ENCODE measurements around the gene DNAH1.

Gene DNAH1

DNA sequence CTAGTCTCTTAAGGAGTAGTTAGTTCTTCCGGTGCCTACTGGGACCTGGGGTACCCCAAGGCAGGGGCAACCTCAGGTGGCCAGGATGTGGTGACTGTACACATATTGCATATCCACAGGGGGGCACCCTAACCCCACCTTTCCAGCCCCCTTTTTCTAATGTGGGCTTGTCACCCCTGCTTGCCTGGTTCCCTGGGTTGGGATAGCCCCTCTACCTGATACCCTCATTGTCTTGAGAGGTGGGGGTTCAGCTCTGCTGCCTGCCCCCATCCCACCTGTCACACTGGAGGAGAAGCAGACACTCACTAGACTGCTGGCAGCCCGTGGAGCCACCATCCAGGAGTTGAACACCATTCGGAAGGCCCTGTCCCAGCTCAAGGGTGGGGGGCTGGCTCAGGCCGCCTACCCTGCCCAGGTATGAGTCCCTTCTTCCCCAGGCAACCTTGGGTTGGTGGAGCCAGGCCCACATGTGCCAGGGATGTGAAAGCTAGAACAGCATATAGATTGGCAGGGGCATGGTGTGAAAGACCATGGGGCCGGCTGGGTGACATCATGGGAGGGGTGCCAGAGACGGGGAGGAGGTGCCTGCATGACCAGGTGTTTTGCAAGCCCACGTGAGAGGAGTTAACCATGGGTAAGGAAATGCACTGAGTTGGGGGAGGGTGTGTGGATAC is 24.5 kb upstream of the DNAH1 start:
- Histone ChIP-seq H3K9me3 (ENCODE audit: control insufficient read depth in 1 of 2, low read length in 2 of 2) (no peaks in the 10 kb centered on the region), H3K27me3 (ENCODE audit: low read depth, low read length) (no peaks in the 10 kb centered on the region), H3K4me3 (ENCODE audit: low read depth in 1 of 2, low read length in 2 of 2) (peak overlapping the region in 1 of 2 donors; percentile 39), H3K36me3 (ENCODE audit: control insufficient read depth in 1 of 2, insufficient read depth in 2 of 2, low read length in 2 of 2) (peaks cover 5 to 50% of the 10 kb centered on the region in 2 donors), H3K4me1 (ENCODE audit: control insufficient read depth in 1 of 2, insufficient read depth in 2 of 2, low read length in 2 of 2) (peaks cover 7 to 14% of the 10 kb centered on the region in 2 donors), H3K27ac (ENCODE audit: low read length) (no peak overlapping the region)

DNA sequence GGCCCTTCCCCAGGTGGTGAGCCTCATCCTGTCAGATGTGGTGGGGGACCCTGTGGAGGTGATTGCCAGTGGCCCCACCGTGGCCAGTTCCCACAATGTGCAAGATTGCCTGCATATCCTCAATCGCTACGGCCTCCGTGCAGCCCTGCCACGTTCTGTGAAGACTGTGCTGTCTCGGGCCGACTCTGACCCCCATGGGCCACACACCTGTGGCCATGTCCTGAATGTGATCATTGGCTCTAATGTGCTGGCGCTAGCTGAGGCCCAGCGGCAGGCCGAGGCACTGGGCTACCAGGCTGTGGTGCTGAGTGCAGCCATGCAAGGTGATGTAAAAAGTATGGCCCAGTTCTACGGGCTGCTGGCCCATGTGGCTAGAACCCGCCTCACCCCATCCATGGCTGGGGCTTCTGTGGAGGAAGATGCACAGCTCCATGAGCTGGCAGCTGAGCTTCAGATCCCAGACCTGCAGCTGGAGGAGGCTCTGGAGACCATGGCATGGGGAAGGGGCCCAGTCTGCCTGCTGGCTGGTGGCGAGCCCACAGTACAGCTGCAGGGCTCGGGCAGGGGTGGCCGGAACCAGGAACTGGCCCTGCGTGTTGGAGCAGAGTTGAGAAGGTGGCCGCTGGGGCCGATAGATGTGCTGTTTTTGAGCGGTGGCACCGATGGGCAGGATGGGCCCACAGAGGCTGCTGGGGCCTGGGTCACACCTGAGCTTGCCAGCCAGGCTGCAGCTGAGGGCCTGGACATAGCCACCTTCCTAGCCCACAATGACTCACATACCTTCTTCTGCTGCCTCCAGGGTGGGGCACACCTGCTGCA is 23.7 kb upstream of the DNAH1 start:
- Histone ChIP-seq H3K27me3 (ENCODE audit: low read depth, low read length) (no peaks in the 10 kb centered on the region), H3K4me3 (ENCODE audit: low read depth in 1 of 2, low read length in 2 of 2) (no peak overlapping the region), H3K9me3 (ENCODE audit: control insufficient read depth in 1 of 2, low read length in 2 of 2) (no peaks in the 10 kb centered on the region), H3K27ac (ENCODE audit: low read length) (no peak overlapping the region), H3K4me1 (ENCODE audit: control insufficient read depth in 1 of 2, insufficient read depth in 2 of 2, low read length in 2 of 2) (peaks cover 7 to 9% of the 10 kb centered on the region in 2 donors), H3K36me3 (ENCODE audit: control insufficient read depth in 1 of 2, insufficient read depth in 2 of 2, low read length in 2 of 2) (peaks cover 5 to 45% of the 10 kb centered on the region in 2 donors)

DNA sequence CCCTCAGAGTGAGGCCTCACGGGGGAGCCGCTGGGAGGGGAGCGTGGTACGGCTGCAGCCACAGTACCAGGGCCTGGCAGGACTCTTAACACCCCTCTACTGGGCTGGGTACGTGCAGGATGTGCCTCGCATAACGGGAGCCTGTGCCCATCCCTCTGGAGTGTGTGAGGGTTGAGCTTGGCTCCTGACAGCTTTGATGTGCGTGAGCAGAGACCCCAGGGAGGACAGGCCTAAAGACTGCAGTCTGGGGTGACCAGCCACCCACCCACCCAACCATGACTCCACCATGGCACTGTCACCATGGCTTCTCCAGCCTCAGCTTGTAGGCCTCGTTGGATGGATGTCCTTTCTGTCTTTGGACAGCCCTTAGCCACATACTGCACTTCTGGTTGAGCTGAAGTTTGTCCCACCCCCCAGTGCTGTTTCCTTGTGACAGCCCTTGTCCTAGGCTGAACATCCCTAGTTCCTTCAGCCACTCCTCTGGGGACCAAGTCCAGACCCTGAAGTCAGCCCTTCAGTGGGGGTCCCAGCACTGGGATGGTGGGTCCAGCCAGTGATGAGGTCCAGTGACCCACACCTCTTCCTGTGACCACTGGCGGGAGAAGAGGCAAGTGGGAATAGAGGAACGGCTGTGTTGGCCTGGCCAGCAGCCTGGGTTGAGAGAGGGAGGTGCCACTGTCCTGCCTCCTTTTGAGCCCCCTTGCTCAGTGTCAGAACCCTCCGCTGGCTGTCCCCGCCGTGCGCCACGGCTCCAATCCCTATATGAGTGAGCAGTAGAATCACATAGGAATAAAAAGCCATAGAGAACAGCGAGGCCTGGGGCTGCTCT is 22.4 kb upstream of the DNAH1 start:
- Histone ChIP-seq H3K27me3 (ENCODE audit: low read depth, low read length) (no peaks in the 10 kb centered on the region), H3K27ac (ENCODE audit: low read length) (no peak overlapping the region), H3K4me3 (ENCODE audit: low read depth in 1 of 2, low read length in 2 of 2) (no peak overlapping the region), H3K36me3 (ENCODE audit: control insufficient read depth in 1 of 2, insufficient read depth in 2 of 2, low read length in 2 of 2) (peaks cover 5 to 41% of the 10 kb centered on the region in 2 donors), H3K9me3 (ENCODE audit: control insufficient read depth in 1 of 2, low read length in 2 of 2) (no peaks in the 10 kb centered on the region), H3K4me1 (ENCODE audit: control insufficient read depth in 1 of 2, insufficient read depth in 2 of 2, low read length in 2 of 2) (peaks cover 4 to 5% of the 10 kb centered on the region in 2 donors)

DNA sequence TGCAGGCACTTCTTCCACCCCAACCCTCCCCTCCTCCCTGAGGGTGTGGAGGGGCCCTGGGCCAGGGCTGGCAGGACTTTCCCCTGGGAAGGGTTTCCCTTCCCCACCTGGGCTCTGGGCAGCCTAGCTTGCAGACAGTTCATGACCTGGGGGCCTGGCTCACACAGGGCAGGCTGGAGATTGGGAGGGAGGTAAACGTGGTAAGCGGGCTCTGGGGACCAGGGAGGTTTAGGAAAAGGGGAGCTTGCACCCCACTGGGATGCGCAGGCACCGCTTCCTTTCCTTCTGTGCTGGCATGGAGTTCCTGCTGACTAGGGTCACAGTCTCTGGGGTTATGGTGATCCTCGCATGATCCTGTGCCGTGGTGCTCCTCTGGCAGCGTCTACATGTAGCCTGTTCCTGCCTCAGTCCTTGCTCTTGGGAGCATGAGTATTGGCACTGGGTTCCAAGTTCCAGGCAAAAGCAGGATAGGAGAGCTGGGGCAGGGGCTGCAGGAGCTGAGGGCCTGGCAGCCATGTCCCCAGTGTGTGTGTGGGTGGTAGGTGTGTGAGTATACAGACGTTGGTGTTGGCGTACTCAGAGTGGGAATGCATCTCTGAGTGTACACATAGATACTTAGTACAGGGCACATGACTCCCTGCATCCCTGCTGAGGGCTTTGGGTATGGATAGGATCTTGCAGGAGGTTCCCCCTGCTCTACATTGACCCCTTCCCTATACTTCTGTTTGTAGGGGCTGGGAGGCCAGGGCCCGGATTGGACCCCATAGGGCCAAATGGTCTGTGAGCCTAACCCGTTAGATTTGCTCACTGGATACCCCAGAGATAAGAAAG is 21.6 kb upstream of the DNAH1 start:
- no peak overlapping the region for H3K4me3 ChIP-seq (ENCODE audit: low read depth in 1 of 2, low read length in 2 of 2)
- no peak overlapping the region for H3K27ac ChIP-seq (ENCODE audit: low read length)
- H3K27me3 ChIP-seq (ENCODE audit: low read depth, low read length): no peaks in the 10 kb centered on the region
- peaks cover 0 to under 1% of the 10 kb centered on the region in 2 donors for H3K4me1 ChIP-seq (ENCODE audit: control insufficient read depth in 1 of 2, insufficient read depth in 2 of 2, low read length in 2 of 2)
- H3K9me3 ChIP-seq (ENCODE audit: control insufficient read depth in 1 of 2, low read length in 2 of 2): no peaks in the 10 kb centered on the region
- H3K36me3 ChIP-seq (ENCODE audit: control insufficient read depth in 1 of 2, insufficient read depth in 2 of 2, low read length in 2 of 2): peaks cover 5 to 41% of the 10 kb centered on the region in 2 donors

DNA sequence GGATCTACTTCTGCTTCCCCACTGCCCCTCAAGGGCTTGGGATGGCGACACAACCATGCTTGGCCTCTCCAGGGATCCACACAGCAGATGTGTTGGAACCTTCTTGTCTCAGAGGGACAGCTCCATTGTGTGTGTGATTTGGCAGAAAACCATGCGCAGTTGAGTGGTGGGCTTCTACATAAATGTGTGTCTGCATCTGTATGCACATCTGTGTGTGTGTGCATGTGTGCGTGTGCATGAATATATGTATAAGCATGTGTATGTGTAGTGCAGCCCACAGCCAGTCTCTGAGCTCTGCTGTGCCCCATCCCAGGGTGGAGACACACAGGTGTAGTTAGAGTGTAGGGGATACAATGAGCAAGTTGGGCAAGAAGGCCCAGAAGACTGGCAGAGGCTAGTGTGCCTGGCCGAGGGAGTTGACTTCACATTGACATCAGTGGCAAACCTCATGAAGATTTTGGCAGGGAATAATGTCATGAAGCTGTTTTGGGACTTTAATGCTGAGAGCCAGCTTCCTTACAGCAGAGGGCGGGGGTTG is 20.4 kb upstream of the DNAH1 start:
- Histone ChIP-seq H3K9me3 (ENCODE audit: control insufficient read depth in 1 of 2, low read length in 2 of 2) (no peaks in the 10 kb centered on the region), H3K27me3 (ENCODE audit: low read depth, low read length) (no peaks in the 10 kb centered on the region), H3K36me3 (ENCODE audit: control insufficient read depth in 1 of 2, insufficient read depth in 2 of 2, low read length in 2 of 2) (peaks cover 5 to 34% of the 10 kb centered on the region in 2 donors), H3K27ac (ENCODE audit: low read length) (no peak overlapping the region), H3K4me1 (ENCODE audit: control insufficient read depth in 1 of 2, insufficient read depth in 2 of 2, low read length in 2 of 2) (peaks cover 0 to 8% of the 10 kb centered on the region in 2 donors), H3K4me3 (ENCODE audit: low read depth in 1 of 2, low read length in 2 of 2) (no peak overlapping the region)

DNA sequence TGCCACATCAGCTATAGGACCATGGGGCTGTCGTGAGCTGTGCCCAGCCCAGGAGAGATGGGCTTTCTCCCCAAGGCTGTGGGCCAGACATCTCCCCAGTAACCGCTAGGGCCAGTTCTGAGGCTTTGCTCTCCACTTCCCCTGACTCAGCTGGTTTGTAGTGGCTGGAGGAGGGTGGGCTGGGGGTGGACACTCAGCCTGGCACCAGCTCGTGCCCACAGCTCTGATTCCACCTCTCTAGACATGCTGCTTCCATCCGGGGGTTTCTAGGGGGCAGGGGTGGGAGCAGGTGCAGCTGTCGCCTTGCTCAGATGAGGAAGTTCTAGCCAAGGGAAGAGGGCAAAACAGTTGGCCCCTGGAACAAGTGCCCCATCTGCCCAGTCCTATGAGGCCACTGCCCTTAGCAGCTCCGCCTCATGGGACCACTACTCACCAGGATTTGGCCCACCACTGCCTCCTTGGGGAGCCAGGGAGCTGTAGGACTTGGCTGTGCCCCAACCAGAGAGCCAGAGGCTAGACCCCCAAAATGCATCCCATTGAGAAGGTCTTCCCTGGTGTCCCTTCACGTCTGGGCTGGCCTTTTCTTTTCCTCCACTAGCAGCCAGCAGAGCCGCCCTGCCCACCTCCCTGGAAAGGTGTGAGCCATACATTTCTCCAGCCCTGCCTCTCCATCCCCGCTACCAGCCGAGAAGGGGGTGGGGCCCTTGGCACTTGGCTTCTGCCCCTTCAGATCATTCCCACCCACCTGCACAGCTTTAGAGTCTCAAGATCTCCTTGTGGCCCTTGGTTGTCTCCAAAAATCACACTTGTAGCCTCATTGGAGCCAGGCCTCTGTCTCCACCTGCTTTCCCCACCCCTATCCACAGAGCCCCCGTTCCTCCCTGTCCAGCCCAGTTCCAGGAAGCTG is 18.6 kb upstream of the DNAH1 start:
- H3K27me3 ChIP-seq (ENCODE audit: low read depth, low read length): no peaks in the 10 kb centered on the region
- peaks cover 0 to 8% of the 10 kb centered on the region in 2 donors for H3K4me1 ChIP-seq (ENCODE audit: control insufficient read depth in 1 of 2, insufficient read depth in 2 of 2, low read length in 2 of 2)
- H3K27ac ChIP-seq (ENCODE audit: low read length): no peak overlapping the region
- peaks cover 0 to 17% of the 10 kb centered on the region in 2 donors for H3K36me3 ChIP-seq (ENCODE audit: control insufficient read depth in 1 of 2, insufficient read depth in 2 of 2, low read length in 2 of 2)
- no peak overlapping the region for H3K4me3 ChIP-seq (ENCODE audit: low read depth in 1 of 2, low read length in 2 of 2)
- no peaks in the 10 kb centered on the region for H3K9me3 ChIP-seq (ENCODE audit: control insufficient read depth in 1 of 2, low read length in 2 of 2)

DNA sequence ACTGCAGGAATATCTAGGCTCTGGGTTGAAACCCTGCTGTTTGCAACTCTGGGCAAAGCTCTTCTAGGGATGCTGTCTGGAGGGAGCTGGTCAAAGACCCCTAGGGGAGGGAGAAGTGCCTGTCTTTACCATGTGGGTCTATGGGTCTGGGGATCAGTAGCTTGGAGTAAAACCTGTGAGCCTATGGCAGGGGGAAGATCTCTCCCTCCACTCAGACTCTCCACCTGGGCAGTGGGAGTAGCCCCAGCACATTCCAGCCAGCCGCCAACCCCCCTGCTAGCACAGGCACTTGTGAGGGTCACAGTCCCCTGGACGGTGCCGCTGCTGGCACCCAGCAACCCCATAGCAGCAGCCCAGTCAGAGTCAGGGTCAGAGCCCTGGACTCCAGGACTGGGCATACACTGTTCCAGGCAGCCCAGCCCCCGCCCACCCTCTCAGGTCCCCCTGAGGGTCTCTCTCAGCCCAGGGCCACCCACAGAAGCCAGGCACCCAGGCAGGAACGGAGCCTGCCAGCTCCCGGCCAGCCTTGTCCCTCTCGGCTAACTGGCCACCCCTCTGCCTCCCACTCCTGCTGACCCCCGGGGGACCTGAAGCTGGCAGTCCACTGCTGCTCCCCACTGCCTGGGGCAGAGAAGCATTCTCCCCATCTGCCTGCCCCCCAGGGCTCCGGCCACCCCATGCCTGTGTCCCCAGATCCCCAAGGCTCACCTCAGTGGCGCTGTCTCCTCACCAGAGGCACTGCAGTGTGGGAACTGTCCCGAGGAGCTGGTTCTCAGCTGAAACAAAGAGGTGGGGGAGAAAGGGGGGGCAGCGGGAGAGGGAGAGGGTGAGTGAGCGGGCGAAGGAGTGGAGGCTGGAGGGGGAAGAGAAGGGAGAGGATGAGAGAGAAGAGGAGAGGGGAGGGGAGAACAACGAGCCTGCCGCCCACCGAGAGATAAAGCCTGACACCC is 17.7 kb upstream of the DNAH1 start:
- no peaks in the 10 kb centered on the region for H3K27me3 ChIP-seq (ENCODE audit: low read depth, low read length)
- no peak overlapping the region for H3K27ac ChIP-seq (ENCODE audit: low read length)

DNA sequence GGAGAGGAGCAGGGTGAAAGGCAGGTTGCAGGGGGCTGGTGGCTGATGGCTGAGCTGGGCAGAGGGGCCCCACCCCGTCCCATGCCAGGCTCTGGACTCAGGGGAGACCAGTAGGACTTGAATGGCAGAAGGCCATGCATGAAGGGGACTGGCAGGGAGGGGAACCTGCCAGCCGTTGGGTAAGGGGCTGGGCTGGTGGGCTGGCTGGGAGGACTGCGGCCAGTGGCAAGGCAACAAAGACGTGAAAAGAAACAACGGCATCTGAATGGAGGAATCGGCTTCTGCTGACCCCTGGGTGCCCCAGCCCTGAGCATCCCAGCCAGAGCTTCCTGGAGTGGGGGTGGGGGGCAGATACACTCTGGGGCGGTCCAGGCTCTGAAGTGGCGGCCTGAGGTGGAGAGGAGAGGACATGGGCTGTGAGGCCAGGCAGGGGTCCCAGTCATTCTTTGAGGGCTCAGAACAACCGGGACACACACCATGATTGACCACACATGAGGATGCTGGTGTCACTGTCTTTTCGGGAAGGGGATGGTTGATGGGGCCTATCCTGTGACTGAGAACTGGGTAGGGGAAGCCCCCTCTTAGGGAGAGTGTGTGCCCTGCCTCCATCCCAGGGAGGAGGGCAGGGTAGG is 16.8 kb upstream of the DNAH1 start:
- no peaks in the 10 kb centered on the region for H3K9me3 ChIP-seq (ENCODE audit: control insufficient read depth in 1 of 2, low read length in 2 of 2)
- H3K4me1 ChIP-seq (ENCODE audit: control insufficient read depth in 1 of 2, insufficient read depth in 2 of 2, low read length in 2 of 2): peaks cover 0 to 8% of the 10 kb centered on the region in 2 donors
- no peak overlapping the region for H3K4me3 ChIP-seq (ENCODE audit: low read depth in 1 of 2, low read length in 2 of 2)
- no peaks in the 10 kb centered on the region for H3K27me3 ChIP-seq (ENCODE audit: low read depth, low read length)
- no peak overlapping the region for H3K27ac ChIP-seq (ENCODE audit: low read length)
- peaks cover 0 to 7% of the 10 kb centered on the region in 2 donors for H3K36me3 ChIP-seq (ENCODE audit: control insufficient read depth in 1 of 2, insufficient read depth in 2 of 2, low read length in 2 of 2)

More for the DNA sequence above, 17.7 kb upstream of the DNAH1 start:
- Histone ChIP-seq H3K4me3 (ENCODE audit: low read depth in 1 of 2, low read length in 2 of 2) (no peak overlapping the region), H3K4me1 (ENCODE audit: control insufficient read depth in 1 of 2, insufficient read depth in 2 of 2, low read length in 2 of 2) (peaks cover 0 to 8% of the 10 kb centered on the region in 2 donors), H3K36me3 (ENCODE audit: control insufficient read depth in 1 of 2, insufficient read depth in 2 of 2, low read length in 2 of 2) (peaks cover 0 to 9% of the 10 kb centered on the region in 2 donors), H3K9me3 (ENCODE audit: control insufficient read depth in 1 of 2, low read length in 2 of 2) (no peaks in the 10 kb centered on the region)

All from muscle layer of duodenum (tissue), 2 donors.